HepG2 (cell line): ENCODE data around the gene NISCH. TPM values are rescaled to one million over a fixed set of nuclear protein-coding genes. Genes with fewer than 3 reads are reported as not detected.
A peak's percentile ranks its signal among the peaks of the same experiment; 100 is the strongest.

ENCODE experiments used
- EED ChIP-seq: sonication (generic); formaldehyde crosslinking; IDR thresholded peaks from 2 replicates; pipeline ENCODE4 v1.5.0; 2020; ENCODE audit warnings: mild to moderate bottlenecking, missing genetic modification reagents
- HIC2 ChIP-seq: sonication (generic); formaldehyde crosslinking; IDR thresholded peaks from 2 replicates; pipeline ENCODE4 v1.9.0; 2022; ENCODE audit warnings: low read depth, missing genetic modification reagents
- MAFK ChIP-seq, 2 experiments: IDR thresholded peaks in 1 of 2; conservative IDR thresholded peaks in 1 of 2; 2 replicates each; pipeline ENCODE4 v1.6.1; 2011; ENCODE audit warnings: improper control_type of control experiment in 2 of 2, low read length in 2 of 2
- MNT ChIP-seq: fragments of 450-650 bp; IDR thresholded peaks from 2 replicates; pipeline ENCODE4 v1.6.1; 2016
- NCOA2 ChIP-seq: sonication (generic); formaldehyde crosslinking; IDR thresholded peaks from 2 replicates; pipeline ENCODE4 v1.8.0; 2022; ENCODE audit warnings: inconsistent platforms
- NCOA5 ChIP-seq: sonication (generic); formaldehyde crosslinking; IDR thresholded peaks from 2 replicates; pipeline ENCODE4 v1.4.0; 2020; ENCODE audit warnings: missing genetic modification reagents
- NR2F2 ChIP-seq: IDR thresholded peaks from 2 replicates; pipeline ENCODE4 v1.6.1; 2012; ENCODE audit warnings: low read depth, inconsistent platforms, borderline replicate concordance
- SP1 ChIP-seq, 2 experiments: fragments of 450-650 bp in 1 of 2; sonication (generic) in 1 of 2; formaldehyde crosslinking in 1 of 2; IDR thresholded peaks; 2 replicates each; pipeline versions ENCODE4 v1.4.0 to v1.6.1; 2016 to 2020; ENCODE audit warnings: missing genetic modification reagents in 1 of 2
- USF2 ChIP-seq, 2 experiments: sonication (generic) in 1 of 2; formaldehyde crosslinking in 1 of 2; IDR thresholded peaks; 2 replicates each; pipeline versions ENCODE4 v1.5.1 to v1.6.1; 2011 to 2020; ENCODE audit warnings: borderline replicate concordance in 1 of 2, low read depth in 1 of 2, low read length in 1 of 2, mild to moderate bottlenecking in 1 of 2, missing genetic modification reagents in 1 of 2, moderate library complexity in 1 of 2
- ZBTB39 ChIP-seq: sonication (generic); formaldehyde crosslinking; IDR thresholded peaks from 2 replicates; pipeline ENCODE4 v1.5.0; 2020; ENCODE audit warnings: missing genetic modification reagents
- ZNF589 ChIP-seq: sonication (generic); formaldehyde crosslinking; conservative IDR thresholded peaks from 2 replicates; pipeline ENCODE4 v1.8.0; 2022; ENCODE audit warnings: mild to moderate bottlenecking, moderate library complexity, missing genetic modification reagents
- ZNF678 ChIP-seq: sonication (generic); formaldehyde crosslinking; IDR thresholded peaks from 2 replicates; pipeline ENCODE4 v1.4.0; 2020; ENCODE audit warnings: mild to moderate bottlenecking, missing genetic modification reagents
- ZNF761 ChIP-seq: sonication (generic); formaldehyde crosslinking; conservative IDR thresholded peaks from 2 replicates; pipeline ENCODE4 v1.4.0; 2020; ENCODE audit warnings: mild to moderate bottlenecking, missing genetic modification reagents
- ZSCAN12 ChIP-seq: sonication (generic); formaldehyde crosslinking; IDR thresholded peaks from 2 replicates; pipeline ENCODE4 v1.9.0; 2021; ENCODE audit warnings: mild to moderate bottlenecking, missing genetic modification reagents
- ZUFSP ChIP-seq: sonication (generic); formaldehyde crosslinking; IDR thresholded peaks from 2 replicates; pipeline ENCODE4 v1.9.0; 2021; ENCODE audit warnings: missing genetic modification reagents, mild to moderate bottlenecking, borderline replicate concordance
- polyA plus RNA-seq, 8 experiments: library from polyadenylated mRNA; depleted of rRNA in 3 of 8; stranded (reverse) in 7 of 8; unstranded in 1 of 8; fragments of >200 nt; fragmentation: Illumina TruSeq in 4 of 8; extraction: Trizol in 4 of 8; gene quantifications; 2 replicates each; pipeline versions ENCODE4 v1.2.1 to v1.2.3, GENCODE V29; 2011 to 2016; ENCODE audit warnings: low read depth in 4 of 8, missing spikeins in 1 of 8, mixed read lengths in 1 of 8; ENCODE audit not compliant: insufficient read depth in 1 of 8
- total RNA-seq, 5 experiments: library from RNA; depleted of rRNA; stranded (reverse); fragments of >200 nt; fragmentation: Illumina TruSeq; extraction: Trizol; gene quantifications; 2 replicates each; pipeline ENCODE4 v1.2.3, GENCODE V29; 2016; ENCODE audit warnings: low read depth in 1 of 5

Gene NISCH
- total and polyA plus RNA-seq, 2 of the 13 experiments (the other 11 are each of a cell fraction or from before 2014, with no cell fraction given) = 27.0 to 47.6 TPM

GRCh38 chr3:52446631-52447511, 8.5 kb upstream of the NISCH start (continued):
- TF ChIP-seq ZUFSP (CRISPR knock-in tag) (no peak), ZNF761 (no peak), NCOA5 (no peak), MNT (no peak), SP1 (IDR thresholded peaks at IDR 0.05) (no peak), SP1 (CRISPR knock-in tag; IDR thresholded peaks at IDR 0.05) (no peak), ZNF678 (no peak), ZBTB39 (no peak), HIC2 (CRISPR knock-in tag) (no peak), ZNF589 (CRISPR knock-in tag) (no peak), EED (CRISPR knock-in tag) (no peak), NCOA2 (no peak), USF2 (IDR thresholded peaks at IDR 0.05; ENCODE audit: low read depth, low read length) (no peak), USF2 (CRISPR knock-in tag; IDR thresholded peaks at IDR 0.05; ENCODE audit: borderline replicate concordance) (no peak), NR2F2 (peak; percentile 38; the same call in 1 of the 2 replicates), MAFK (conservative IDR thresholded peaks at IDR 0.05 in 1 of 2, IDR thresholded peaks at IDR 0.05 in 1 of 2; ENCODE audit: low read length in 2 of 2) (peak; percentile 20 to 28; a peak in 2 of 4 replicates), ZSCAN12 (CRISPR knock-in tag) (no peak)
